EL (cell line): ENCODE results near the gene ATP12A.
"Not testable (repeated sequence)": the region's sequence is repeated elsewhere in the genome, so short reads cannot be mapped to it uniquely, and the experiment has no call there.

Source experiments
- DNase-seq: peaks from one replicate; pipeline ENCODE4 v3.0.0-alpha.2; 2016

The ATP12A gene

DNA sequence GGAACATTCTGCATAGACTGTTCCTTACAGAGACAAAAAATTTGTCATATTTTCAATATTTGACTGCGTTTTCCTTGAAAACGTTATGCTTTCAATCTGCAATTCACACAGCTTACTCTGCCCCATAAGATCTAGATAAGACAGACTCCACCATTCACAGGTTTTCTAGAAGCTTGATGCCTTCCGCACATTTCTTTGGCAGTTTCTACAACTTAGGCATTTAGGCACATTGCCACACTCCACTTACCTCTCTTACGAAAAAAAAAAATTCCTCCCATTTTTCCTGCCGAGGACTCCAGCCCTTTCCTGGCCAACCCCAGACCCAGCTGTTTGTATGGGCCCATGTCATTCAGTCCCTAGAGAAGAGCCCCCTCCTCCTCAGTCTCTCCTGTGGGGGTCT, 11.2 kb downstream of the ATP12A start:
- DNase-seq, result no peak

GRCh38 chr13:24692561-24692960, 12.4 kb downstream of the ATP12A start:
- peak; percentile 37 for DNase-seq

- DNase-seq, result peak; percentile 45
Measured at GRCh38 chr13:24693862-24694471, 13.8 kb downstream of the ATP12A start.

GRCh38 chr13:24694907-24695306, 14.7 kb downstream of the ATP12A start:
- DNase-seq, result no peak

DNA sequence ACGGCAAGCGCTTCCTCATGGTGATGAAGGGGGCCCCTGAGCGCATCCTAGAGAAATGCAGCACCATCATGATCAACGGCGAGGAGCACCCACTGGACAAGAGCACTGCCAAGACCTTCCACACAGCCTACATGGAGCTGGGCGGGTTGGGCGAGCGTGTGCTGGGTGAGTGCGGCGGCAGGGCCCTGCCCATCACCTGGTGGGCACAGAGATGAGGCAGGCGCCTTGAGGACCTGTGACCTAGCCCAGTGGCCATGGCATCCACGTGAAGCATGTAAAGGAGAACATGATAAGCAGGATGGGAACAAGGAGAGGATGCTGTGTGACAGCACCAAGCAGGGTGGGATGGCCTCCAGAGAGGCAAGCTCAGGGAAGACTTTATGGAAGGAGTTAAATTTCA, 18.5 kb downstream of the ATP12A start:
- no peak for DNase-seq

- DNase-seq, result no peak
Measured at GRCh38 chr13:24699541-24699940, 19.3 kb downstream of the ATP12A start.

- DNase-seq, result no peak
Measured at GRCh38 chr13:24700539-24700938, 20.3 kb downstream of the ATP12A start.

GRCh38 chr13:24706886-24707585, 26.8 kb downstream of the ATP12A start:
- DNase-seq, result no peak

DNA sequence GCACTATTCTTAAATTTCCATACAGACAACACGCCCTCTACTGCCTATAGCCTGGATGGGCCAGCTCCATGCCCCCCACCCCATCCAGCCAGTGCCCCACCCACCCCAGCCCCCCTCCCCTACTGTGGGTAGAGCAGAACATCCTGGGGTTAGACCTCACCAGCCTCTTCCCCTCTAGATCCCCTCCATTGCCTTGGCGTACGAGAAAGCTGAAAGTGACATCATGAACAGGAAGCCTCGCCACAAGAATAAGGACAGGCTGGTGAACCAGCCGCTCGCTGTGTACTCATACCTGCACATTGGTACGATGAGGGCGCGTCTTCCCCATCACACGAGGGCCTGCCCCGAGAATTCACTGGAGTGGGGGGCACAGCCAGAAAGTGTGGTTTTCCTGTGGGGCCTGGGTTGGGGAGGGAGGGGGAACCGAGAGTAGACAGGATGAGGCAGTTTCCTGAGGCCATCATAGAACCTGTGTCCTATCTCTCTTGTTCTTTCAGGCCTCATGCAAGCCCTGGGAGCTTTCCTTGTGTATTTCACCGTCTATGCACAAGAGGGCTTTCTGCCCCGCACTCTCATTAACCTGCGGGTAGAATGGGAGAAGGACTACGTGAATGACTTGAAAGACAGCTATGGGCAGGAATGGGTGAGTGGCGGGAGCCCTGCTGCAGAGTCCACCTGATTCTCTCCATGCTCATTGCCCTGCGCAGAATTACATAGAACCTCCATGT, 29.1 kb downstream of the ATP12A start:
- no peak for DNase-seq

GRCh38 chr13:24713022-24713421, 32.8 kb downstream of the ATP12A start:
- DNase-seq, result no peak

GRCh38 chr13:24716011-24716410, 35.8 kb downstream of the ATP12A start:
- no peak for DNase-seq

GRCh38 chr13:24716446-24716845, 36.2 kb downstream of the ATP12A start:
- no peak for DNase-seq

GRCh38 chr13:24717217-24717616, 37.0 kb downstream of the ATP12A start:
- DNase-seq, result no peak

- DNase-seq, result no peak
Measured at GRCh38 chr13:24718192-24718965, 38.2 kb downstream of the ATP12A start.

GRCh38 chr13:24719139-24719538, 38.9 kb downstream of the ATP12A start:
- no peak for DNase-seq

- no peak for DNase-seq
Measured at GRCh38 chr13:24723206-24723605, 43.0 kb downstream of the ATP12A start.

DNA sequence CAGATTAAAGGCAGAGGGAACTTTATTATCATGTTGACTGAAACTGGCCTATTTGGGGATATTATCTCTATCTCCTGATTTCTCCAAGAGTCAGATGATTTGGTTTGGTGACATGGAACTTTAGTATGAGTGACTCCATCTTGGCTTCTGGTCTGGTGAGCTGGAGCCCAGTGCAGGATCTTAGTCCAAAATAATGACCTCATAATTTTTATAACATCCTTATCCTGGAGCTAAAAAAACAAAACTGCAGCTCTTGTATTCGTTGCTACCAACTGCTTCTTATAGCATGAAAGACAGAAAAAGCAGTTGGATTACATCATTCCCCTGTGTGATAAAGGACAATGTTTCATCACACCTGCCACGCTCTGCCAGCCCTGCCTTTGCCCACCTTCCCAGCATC, 44.5 kb downstream of the ATP12A start:
- DNase-seq, result no peak

DNA sequence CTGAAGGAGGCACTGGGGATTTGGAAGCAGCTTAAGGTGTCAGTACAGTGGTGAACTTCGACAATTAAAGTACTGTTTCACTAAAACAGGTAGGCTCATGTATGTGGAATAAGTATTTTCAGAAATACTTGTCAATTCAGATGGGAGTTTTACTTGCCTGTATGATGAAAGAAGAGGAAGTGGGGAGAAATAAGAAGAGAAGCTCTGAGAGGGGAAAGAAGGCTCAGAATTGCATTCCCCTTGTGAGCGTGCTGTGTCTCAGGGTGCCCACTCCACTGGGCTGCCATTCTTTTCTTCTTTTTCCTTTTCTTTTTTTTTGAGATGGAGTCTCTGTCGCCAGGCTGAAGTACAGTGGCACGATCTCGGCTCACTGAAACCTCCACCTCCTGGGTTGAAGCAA, 45.2 kb downstream of the ATP12A start:
- no peak for DNase-seq

DNA sequence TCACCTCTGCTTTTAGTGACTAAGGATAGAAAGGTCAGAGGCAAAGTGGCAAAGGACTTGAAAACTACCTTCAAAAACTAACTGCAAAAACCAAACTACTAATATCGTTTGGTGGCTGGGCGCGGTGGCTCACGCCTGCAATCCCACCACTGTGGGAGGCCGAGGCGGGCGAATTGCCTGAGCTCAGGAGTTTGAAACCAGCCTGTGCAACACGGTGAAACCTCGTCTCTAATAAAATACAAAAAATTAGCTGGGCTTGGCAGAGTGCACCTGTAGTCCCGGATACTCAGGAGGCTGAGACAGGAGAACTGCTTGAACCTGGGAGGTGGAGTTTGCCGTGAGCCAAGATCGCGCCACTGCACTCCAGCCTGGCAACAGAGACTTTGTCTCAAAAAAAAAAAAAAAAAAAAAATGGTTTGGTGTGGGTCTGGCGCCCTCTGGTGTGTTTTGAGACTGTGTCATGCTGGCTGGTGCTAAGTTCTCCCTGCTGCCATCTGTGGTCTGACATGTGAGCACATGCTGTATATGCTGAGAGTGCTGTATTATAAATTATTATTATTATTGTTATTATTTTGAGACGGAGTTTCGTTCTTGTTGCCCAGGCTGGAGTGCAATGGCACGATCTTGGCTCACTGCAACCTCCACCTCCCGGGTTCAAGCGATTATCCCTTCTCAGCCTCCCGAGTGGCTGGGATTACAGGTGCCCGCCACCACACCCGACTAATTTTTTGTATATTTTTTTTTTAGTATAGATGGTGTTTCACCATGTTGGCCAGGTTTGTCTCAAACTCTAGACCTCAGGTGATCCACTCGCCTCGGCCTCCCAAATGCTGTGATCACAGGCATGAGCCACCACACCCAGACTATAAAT, 47.8 kb downstream of the ATP12A start:
- DNase-seq, result peak; percentile 75

DNA sequence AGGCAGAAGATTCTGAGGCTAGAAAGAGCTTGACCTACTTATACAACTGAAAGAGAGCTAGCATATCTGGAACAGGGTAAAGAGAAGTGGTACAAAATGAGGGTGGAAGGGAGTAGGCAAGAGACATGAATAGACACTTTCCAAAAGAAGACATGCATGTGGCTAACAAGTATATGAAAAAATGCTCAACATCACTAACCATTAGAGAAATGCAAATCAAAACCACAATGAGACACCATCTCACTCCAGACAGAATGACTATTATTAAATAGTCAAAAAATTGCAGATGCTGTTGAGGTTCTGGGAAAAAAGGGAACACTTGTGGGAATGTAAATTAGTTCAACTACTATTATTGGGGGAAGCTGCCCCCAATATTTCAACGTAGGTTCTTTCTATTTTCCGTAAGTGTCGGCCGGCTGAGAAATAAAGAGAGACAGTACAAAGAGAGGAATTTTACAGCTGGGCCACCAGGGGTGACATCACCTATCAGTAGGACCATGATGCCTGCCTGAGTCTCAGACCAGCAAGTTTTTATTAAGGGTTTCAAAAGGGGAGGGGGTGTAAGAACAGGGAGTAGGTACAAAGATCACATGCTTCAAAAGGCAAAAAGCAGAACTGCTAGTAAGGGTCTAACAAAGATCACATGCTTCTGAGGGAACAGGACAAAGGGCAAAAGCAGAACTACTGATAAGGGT, 50.8 kb downstream of the ATP12A start:
- not testable (repeated sequence) for DNase-seq

DNA sequence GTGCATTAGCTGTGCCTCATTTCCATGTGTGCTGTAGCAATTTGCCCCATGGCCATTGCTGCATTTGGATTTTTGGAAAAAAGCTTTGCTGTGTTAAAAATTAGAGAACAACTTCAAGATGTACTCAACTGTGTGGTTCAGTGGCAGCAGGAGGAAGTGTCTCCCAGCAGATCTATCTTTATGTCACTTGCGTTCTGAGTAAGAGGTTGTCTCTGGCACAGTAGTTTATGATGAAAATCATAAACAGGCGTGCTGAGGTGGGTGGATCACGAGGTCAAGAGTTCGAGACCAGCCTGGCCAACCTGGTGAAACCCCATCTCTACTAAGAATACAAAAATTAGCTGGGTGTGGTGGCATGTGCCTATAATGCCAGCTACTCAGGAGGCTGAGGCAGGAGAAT, 54.7 kb downstream of the ATP12A start:
- DNase-seq, result no peak

- DNase-seq, result no peak
Measured at GRCh38 chr13:24737042-24737441, 56.8 kb downstream of the ATP12A start.
